Measurements from ENCODE around the gene TTLL11. TPM values are rescaled to one million over a fixed set of nuclear protein-coding genes. Genes with fewer than 3 reads are reported as not detected.

The TTLL11 gene
- total RNA-seq, 4 donors from 2014 or later: 12.3 to 20.5 (median 15.3) TPM

- no peak for ATAC-seq
- intact Hi-C loops (cut with DNase I; ENCODE audit: low total_unique reads): no loop called here
- TF ChIP-seq POLR2A (IDR thresholded peaks at IDR 0.05): no peak
- TF ChIP-seq, protein P1, sequence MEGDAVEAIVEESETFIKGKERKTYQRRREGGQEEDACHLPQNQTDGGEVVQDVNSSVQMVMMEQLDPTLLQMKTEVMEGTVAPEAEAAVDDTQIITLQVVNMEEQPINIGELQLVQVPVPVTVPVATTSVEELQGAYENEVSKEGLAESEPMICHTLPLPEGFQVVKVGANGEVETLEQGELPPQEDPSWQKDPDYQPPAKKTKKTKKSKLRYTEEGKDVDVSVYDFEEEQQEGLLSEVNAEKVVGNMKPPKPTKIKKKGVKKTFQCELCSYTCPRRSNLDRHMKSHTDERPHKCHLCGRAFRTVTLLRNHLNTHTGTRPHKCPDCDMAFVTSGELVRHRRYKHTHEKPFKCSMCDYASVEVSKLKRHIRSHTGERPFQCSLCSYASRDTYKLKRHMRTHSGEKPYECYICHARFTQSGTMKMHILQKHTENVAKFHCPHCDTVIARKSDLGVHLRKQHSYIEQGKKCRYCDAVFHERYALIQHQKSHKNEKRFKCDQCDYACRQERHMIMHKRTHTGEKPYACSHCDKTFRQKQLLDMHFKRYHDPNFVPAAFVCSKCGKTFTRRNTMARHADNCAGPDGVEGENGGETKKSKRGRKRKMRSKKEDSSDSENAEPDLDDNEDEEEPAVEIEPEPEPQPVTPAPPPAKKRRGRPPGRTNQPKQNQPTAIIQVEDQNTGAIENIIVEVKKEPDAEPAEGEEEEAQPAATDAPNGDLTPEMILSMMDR (IDR thresholded peaks at IDR 0.05 in 4 of 5, conservative IDR thresholded peaks at IDR 0.05 in 1 of 5): no peak
Measured at GRCh38 chr9:122059955-122060324, 33.2 kb downstream of the TTLL11 start.

GRCh38 chr9:122059214-122059954 lies 33.7 kb downstream of the TTLL11 start:
- ATAC-seq: no peak
- H3K27me3 ChIP-seq: no peaks in the 10 kb centered on the region
- H3K4me1 ChIP-seq: peaks cover 0 to 21% of the 10 kb centered on the region in 2 donors
- H3K9me3 ChIP-seq: no peaks in the 10 kb centered on the region
- TF ChIP-seq, protein P1 (IDR thresholded peaks at IDR 0.05 in 4 of 5, conservative IDR thresholded peaks at IDR 0.05 in 1 of 5): no peak
- TF ChIP-seq POLR2A (IDR thresholded peaks at IDR 0.05): no peak
- H3K27ac ChIP-seq: no peak overlapping the region
- in situ Hi-C loops (cut with MboI; ENCODE audit: low sequenced_read_pairs in 4 of 4): no loop called here
- H3K36me3 ChIP-seq: no peaks in the 10 kb centered on the region
- no peak for DNase-seq
- intact Hi-C loops (cut with DNase I; ENCODE audit: low total_unique reads): no loop called here
- no peak overlapping the region for H3K4me3 ChIP-seq

More at GRCh38 chr9:122059955-122060324, 33.2 kb downstream of the TTLL11 start:
- Histone ChIP-seq H3K9me3 (no peaks in the 10 kb centered on the region), H3K4me3 (no peak overlapping the region), H3K27ac (no peak overlapping the region), H3K4me1 (peaks cover 2 to 27% of the 10 kb centered on the region in 2 donors), H3K27me3 (no peaks in the 10 kb centered on the region), H3K36me3 (no peaks in the 10 kb centered on the region)
- in situ Hi-C loops (cut with MboI; ENCODE audit: low sequenced_read_pairs in 4 of 4): no loop called here
- no peak for DNase-seq

DNA sequence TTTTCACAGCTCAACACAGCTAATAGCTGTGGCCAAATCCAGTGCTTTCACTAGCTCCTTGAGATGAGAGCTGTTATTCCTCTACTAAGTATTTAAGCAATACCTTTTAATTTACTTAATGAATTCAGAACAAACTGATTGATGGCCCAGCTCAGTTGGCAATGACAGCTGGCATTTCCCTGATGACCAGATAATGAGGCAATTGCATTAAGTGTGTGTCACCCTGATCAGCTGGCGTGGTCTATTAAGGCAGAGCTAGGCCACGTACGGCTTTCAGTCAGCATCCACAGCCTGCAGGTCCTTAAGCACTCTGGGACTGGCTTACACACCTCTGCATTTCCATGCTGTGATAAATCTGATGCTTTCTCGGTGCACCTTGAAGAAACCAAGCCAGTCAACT lies 34.4 kb downstream of the TTLL11 start:
- intact Hi-C loops (cut with DNase I; ENCODE audit: low total_unique reads) (no loop called here), in situ Hi-C loops (cut with MboI; ENCODE audit: low sequenced_read_pairs in 4 of 4) (no loop called here)
- TF ChIP-seq, protein P1 (IDR thresholded peaks at IDR 0.05 in 4 of 5, conservative IDR thresholded peaks at IDR 0.05 in 1 of 5): no peak
- no peak for TF ChIP-seq POLR2A (IDR thresholded peaks at IDR 0.05)
- no peak overlapping the region for H3K27ac ChIP-seq
- peaks cover 0 to 21% of the 10 kb centered on the region in 2 donors for H3K4me1 ChIP-seq
- no peak overlapping the region for H3K4me3 ChIP-seq
- ATAC-seq (no peak), DNase-seq (no peak)
- H3K9me3 ChIP-seq: no peaks in the 10 kb centered on the region
- no peaks in the 10 kb centered on the region for H3K36me3 ChIP-seq
- H3K27me3 ChIP-seq: no peaks in the 10 kb centered on the region

DNA sequence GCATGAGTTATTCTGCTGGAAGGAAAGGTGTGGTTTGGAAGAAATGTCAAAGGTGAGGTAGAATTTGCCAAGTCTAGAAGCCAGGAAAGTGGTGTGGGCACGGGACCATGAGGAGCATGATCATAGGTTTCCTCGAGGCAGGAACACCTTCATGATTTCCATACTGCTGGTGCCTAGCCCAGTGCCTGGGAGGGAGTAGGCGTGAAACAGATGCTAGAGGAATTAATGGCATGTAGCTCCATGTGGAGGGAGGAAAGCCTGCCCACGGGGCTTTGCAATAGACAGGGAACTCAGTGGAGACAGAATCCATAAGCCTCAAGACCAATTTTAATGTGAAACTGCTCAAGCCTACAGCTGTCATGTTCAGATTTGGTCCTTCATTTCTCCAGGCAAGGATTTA lies 35.1 kb downstream of the TTLL11 start:
- DNase-seq (no peak), ATAC-seq (no peak)
- Histone ChIP-seq H3K4me1 (peaks cover 0 to 25% of the 10 kb centered on the region in 2 donors), H3K27me3 (no peaks in the 10 kb centered on the region), H3K9me3 (no peaks in the 10 kb centered on the region), H3K27ac (no peak overlapping the region), H3K36me3 (no peaks in the 10 kb centered on the region), H3K4me3 (no peak overlapping the region)
- TF ChIP-seq POLR2A (IDR thresholded peaks at IDR 0.05): no peak
- TF ChIP-seq, protein P1 (IDR thresholded peaks at IDR 0.05 in 4 of 5, conservative IDR thresholded peaks at IDR 0.05 in 1 of 5): no peak
- intact Hi-C loops (cut with DNase I; ENCODE audit: low total_unique reads) (no loop called here), in situ Hi-C loops (cut with MboI; ENCODE audit: low sequenced_read_pairs in 4 of 4) (no loop called here)
